Nephron (organoid): ENCODE data around the gene DCAF4.
"Not testable (repeated sequence)": the region's sequence is repeated elsewhere in the genome, so short reads cannot be mapped to it uniquely, and the experiment has no call there.

Experiments
- H3K27ac Mint-ChIP-seq, 3 experiments: 2 replicates each; pipeline ENCODE4 v1.8.0; 2020; ENCODE audit warnings: mixed read lengths in 3 of 3, mild to moderate bottlenecking in 2 of 3, moderate library complexity in 1 of 3
- H3K27me3 Mint-ChIP-seq: 2 replicates; pipeline ENCODE4 v1.8.0; 2021; ENCODE audit warnings: low read depth, mild to moderate bottlenecking, moderate library complexity, mixed read lengths
- H3K36me3 Mint-ChIP-seq: 2 replicates; pipeline ENCODE4 v1.8.0; 2020; ENCODE audit warnings: low read depth, mixed read lengths
- H3K4me1 Mint-ChIP-seq: 2 replicates; pipeline ENCODE4 v1.8.0; 2020; ENCODE audit warnings: mixed read lengths
- H3K4me3 Mint-ChIP-seq, 3 experiments: 2 replicates each; pipeline ENCODE4 v1.8.0; 2020; ENCODE audit warnings: mild to moderate bottlenecking in 3 of 3, mixed read lengths in 3 of 3, moderate library complexity in 2 of 3
- H3K9me3 Mint-ChIP-seq: 2 replicates; pipeline ENCODE4 v1.8.0; 2020; ENCODE audit warnings: mixed read lengths
- TF ChIP-seq, protein P1 (sequence below), 3 experiments: fragments of 200-600 bp; sonication (generic); IDR thresholded peaks; one replicate each; pipeline ENCODE4 v1.5.0; 2021; ENCODE audit warnings: antibody characterized with exemption in 3 of 3; ENCODE audit not compliant: unreplicated experiment in 3 of 3

DCAF4 gene

DNA sequence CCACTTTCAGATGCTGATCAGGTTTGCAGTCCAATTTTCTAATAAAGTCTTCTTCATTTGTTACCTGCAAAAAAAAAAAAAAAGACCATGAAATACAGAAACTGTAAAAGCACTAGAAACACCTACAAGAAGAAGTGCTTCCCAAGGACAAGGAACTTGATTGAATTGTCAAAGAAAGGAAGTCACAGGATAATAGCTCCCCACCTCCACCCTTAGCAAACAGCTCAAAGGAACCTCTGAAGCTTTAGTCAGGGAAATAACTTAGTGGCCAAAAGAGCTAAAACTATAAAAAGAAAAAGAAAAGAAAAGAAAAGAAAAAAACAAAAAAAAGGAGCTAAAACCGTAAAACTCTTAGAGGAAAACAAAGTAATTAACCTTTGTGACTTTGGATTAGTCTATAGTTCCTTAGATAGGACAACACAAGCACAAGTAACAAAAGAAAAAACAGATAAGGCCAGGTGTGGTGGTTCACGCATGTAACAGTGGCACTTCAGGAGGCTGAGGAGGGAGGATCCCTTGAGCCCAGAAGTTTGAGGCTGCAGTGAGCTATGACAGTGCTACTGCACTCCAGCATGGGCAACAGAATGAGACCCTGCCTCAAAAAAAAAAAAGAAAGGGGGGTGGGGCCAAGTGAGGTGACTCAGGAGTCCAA is 72.1 kb downstream of the DCAF4 start:
- Mint-ChIP-seq H3K27ac (no peak overlapping the region), H3K4me3 (no peak overlapping the region), H3K4me1 (no peaks in the 10 kb centered on the region), H3K36me3 (peaks cover 44% of the 10 kb centered on the region), H3K9me3 (no peaks in the 10 kb centered on the region), H3K27me3 (no peaks in the 10 kb centered on the region)
- TF ChIP-seq, protein P1, sequence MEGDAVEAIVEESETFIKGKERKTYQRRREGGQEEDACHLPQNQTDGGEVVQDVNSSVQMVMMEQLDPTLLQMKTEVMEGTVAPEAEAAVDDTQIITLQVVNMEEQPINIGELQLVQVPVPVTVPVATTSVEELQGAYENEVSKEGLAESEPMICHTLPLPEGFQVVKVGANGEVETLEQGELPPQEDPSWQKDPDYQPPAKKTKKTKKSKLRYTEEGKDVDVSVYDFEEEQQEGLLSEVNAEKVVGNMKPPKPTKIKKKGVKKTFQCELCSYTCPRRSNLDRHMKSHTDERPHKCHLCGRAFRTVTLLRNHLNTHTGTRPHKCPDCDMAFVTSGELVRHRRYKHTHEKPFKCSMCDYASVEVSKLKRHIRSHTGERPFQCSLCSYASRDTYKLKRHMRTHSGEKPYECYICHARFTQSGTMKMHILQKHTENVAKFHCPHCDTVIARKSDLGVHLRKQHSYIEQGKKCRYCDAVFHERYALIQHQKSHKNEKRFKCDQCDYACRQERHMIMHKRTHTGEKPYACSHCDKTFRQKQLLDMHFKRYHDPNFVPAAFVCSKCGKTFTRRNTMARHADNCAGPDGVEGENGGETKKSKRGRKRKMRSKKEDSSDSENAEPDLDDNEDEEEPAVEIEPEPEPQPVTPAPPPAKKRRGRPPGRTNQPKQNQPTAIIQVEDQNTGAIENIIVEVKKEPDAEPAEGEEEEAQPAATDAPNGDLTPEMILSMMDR (IDR thresholded peaks at IDR 0.05; ENCODE audit: unreplicated experiment in 3 of 3): no peak

GRCh38 chr14:72999316-72999715 is 73.1 kb downstream of the DCAF4 start:
- peaks cover 49% of the 10 kb centered on the region for H3K36me3 Mint-ChIP-seq
- no peaks in the 10 kb centered on the region for H3K27me3 Mint-ChIP-seq
- H3K4me3 Mint-ChIP-seq: no peak overlapping the region

GRCh38 chr14:73000073-73000472 is 73.8 kb downstream of the DCAF4 start:
- Mint-ChIP-seq H3K36me3 (peaks cover 46% of the 10 kb centered on the region), H3K27me3 (no peaks in the 10 kb centered on the region), H3K9me3 (no peaks in the 10 kb centered on the region), H3K4me1 (no peaks in the 10 kb centered on the region), H3K27ac (no peak overlapping the region), H3K4me3 (no peak overlapping the region)
- TF ChIP-seq, protein P1 (IDR thresholded peaks at IDR 0.05; ENCODE audit: unreplicated experiment in 3 of 3): no peak

More at GRCh38 chr14:72999316-72999715, 73.1 kb downstream of the DCAF4 start:
- Mint-ChIP-seq H3K27ac (no peak overlapping the region), H3K4me1 (no peaks in the 10 kb centered on the region), H3K9me3 (no peaks in the 10 kb centered on the region)
- TF ChIP-seq, protein P1 (IDR thresholded peaks at IDR 0.05; ENCODE audit: unreplicated experiment in 3 of 3): no peak

DNA sequence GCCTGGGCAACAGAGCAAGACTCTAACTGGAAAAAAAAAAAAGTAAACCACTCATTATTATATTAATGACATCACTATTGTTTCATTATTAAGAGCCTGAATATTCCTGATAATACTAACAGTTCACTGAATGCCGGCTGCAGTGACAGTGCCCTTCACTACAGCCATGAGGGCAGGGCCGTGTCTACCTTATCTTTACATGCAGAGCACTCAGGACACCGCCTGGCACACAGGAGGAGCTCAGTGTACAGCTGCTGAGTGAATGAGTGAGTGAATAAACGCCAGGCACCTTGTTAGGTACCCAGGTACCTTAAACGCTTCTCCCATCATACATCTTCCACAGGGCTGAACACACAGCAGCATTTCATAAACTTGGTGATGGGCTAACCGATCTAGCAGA is 77.4 kb downstream of the DCAF4 start:
- TF ChIP-seq, protein P1 (IDR thresholded peaks at IDR 0.05; ENCODE audit: unreplicated experiment in 3 of 3): no peak
- Mint-ChIP-seq H3K27me3 (no peaks in the 10 kb centered on the region), H3K27ac (no peak overlapping the region), H3K36me3 (peaks cover 23% of the 10 kb centered on the region), H3K4me3 (no peak overlapping the region), H3K9me3 (no peaks in the 10 kb centered on the region), H3K4me1 (peaks cover 5% of the 10 kb centered on the region)

DNA sequence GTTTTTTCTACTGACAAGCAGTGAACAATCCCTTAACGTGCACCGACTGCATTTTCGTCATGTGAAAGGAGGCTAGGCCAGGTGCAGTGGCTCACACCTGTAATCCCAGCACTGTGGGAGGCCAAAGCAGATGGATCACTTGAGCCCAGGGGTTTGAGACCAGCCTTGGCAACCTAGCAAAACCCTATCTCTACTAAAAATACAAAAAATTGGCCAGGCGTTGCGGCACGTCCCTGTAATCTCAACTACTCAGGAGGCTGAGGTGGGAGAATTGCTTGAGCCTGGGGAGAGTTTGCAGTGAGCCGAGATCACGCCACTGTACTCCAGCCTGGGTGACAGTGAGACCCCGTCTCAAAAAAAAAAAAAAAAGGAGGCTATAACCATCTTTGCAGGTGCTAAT is 78.4 kb downstream of the DCAF4 start:
- not testable (repeated sequence) for H3K4me3 Mint-ChIP-seq, H3K9me3 Mint-ChIP-seq, H3K27ac Mint-ChIP-seq, H3K4me1 Mint-ChIP-seq, H3K27me3 Mint-ChIP-seq
- peaks cover 31% of the 10 kb centered on the region for H3K36me3 Mint-ChIP-seq

GRCh38 chr14:73007835-73008234 is 81.6 kb downstream of the DCAF4 start:
- TF ChIP-seq, protein P1 (IDR thresholded peaks at IDR 0.05; ENCODE audit: unreplicated experiment in 3 of 3): no peak
- Mint-ChIP-seq H3K4me3 (no peak overlapping the region), H3K4me1 (peaks cover 9% of the 10 kb centered on the region)

More at GRCh38 chr14:73007835-73008234, 81.6 kb downstream of the DCAF4 start:
- Mint-ChIP-seq H3K9me3 (no peaks in the 10 kb centered on the region), H3K27ac (peak overlapping the region in 1 of 3 experiments; percentile 8), H3K27me3 (no peaks in the 10 kb centered on the region), H3K36me3 (peaks cover 35% of the 10 kb centered on the region)
